Heart left ventricle (tissue), 16 donors: ENCODE data around the gene C2orf76. TPM values are rescaled to one million over a fixed set of nuclear protein-coding genes. Genes with fewer than 3 reads are reported as not detected.

Experiments used
- ATAC-seq, 4 donors: fragments of 200-7000 bp; cut with Tn5 transposase; one replicate each; pipeline ENCODE4 v1.9.1; 2020 to 2022; ENCODE audit warnings: moderate library complexity in 4 of 4, mild to moderate bottlenecking in 3 of 4, moderate number of reproducible peaks in 1 of 4
- DNase-seq, 5 donors: peaks; one replicate each; pipeline ENCODE4 v3.0.0-alpha.2; 2020
- H3K27ac ChIP-seq, 12 donors: fragments of 200-600 bp; sonication (generic) in 4 of 12; one replicate each; pipeline versions ENCODE4 v1.5.0 to v1.8.0; 2016 to 2022; ENCODE audit warnings: mild to moderate bottlenecking in 2 of 12
- H3K27me3 ChIP-seq, 9 donors: fragments of 200-600 bp; sonication (generic) in 2 of 9; one replicate each; pipeline versions ENCODE4 v1.5.1 to v1.8.0; 2016 to 2022; ENCODE audit warnings: mild to moderate bottlenecking in 3 of 9
- H3K36me3 ChIP-seq, 9 donors: fragments of 200-600 bp; sonication (generic) in 2 of 9; one replicate each; pipeline versions ENCODE4 v1.5.0 to v1.8.0; 2018 to 2022; ENCODE audit warnings: mild to moderate bottlenecking in 2 of 9
- H3K4me1 ChIP-seq, 12 donors: fragments of 200-600 bp; sonication (generic) in 4 of 12; one replicate each; pipeline versions ENCODE4 v1.5.0 to v1.8.0; 2016 to 2022; ENCODE audit warnings: mild to moderate bottlenecking in 3 of 12
- H3K4me3 ChIP-seq, 12 donors: fragments of 200-600 bp; sonication (generic) in 4 of 12; one replicate each; pipeline versions ENCODE4 v1.5.0 to v1.8.0; 2017 to 2022; ENCODE audit warnings: mild to moderate bottlenecking in 9 of 12, moderate library complexity in 4 of 12
- H3K9me3 ChIP-seq, 12 donors: fragments of 200-600 bp; sonication (generic) in 4 of 12; one replicate each; pipeline versions ENCODE4 v1.5.0 to v1.8.0; 2016 to 2022; ENCODE audit warnings: mild to moderate bottlenecking in 1 of 12
- POLR2A ChIP-seq, 2 donors: fragments of 450-650 bp; IDR thresholded peaks; one replicate each; pipeline ENCODE4 v1.6.1; 2017; ENCODE audit warnings: antibody characterized with exemption in 2 of 2, mild to moderate bottlenecking in 2 of 2, moderate library complexity in 2 of 2
- WGBS, 4 donors: extraction: QIAGEN DNeasy Blood & Tissue Kit in 2 of 4; methylation state at CpG; one replicate each; pipeline versions ENCODE4 v1.1.5 to v1.1.7; 2013 to 2018; 5-methylcytosine and 5-hydroxymethylcytosine counted together
- intact Hi-C, 10 donors: fragments of 100-400 bp; cut with DNase I; formaldehyde crosslinking; loops; one replicate each; pipeline versions ENCODE4 v1.11.1 to v1.14.2; 2022
- polyA plus RNA-seq, 2 donors: library from polyadenylated mRNA; stranded (reverse); fragments of 200-250 nt; gene quantifications; one replicate each; pipeline ENCODE4 v1.2.3, GENCODE V29; 2013
- total RNA-seq, 9 donors: library from RNA; depleted of rRNA in 2 of 9; stranded (reverse); fragments of >200 nt in 2 of 9; fragmentation: NEBNext Ultra II Directional in 3 of 9; extraction: Animal tissue kit (Norgen Biotek cat#: 25700) in 3 of 9; gene quantifications; one replicate each; pipeline versions ENCODE4 v1.1.0 to v1.2.4, GENCODE V29; 2016 to 2023
- TF ChIP-seq, protein P1 (sequence below), 12 donors: fragments of 200-600 bp; sonication (generic) in 4 of 12; IDR thresholded peaks; one replicate each; pipeline versions ENCODE4 v1.5.0 to v1.8.0; 2018 to 2022; ENCODE audit warnings: antibody characterized with exemption in 12 of 12, mild to moderate bottlenecking in 5 of 12
- donor health status: ischemic (EF 13 %, LVEDD 7.1; RV severe dilation, severe dysfunction).
- donor health status: healthy with polysubstance abuse.
- donor health status: DM: no; HTN: yes; CAD: no.
- donor health status: DM: no; HTN: no; CAD: no.
- donor health status: ischemic (EF 25% LVEDD 6.9; RV normal size, moderate dysfunction).
- donor health status: ischemic (EF 25% LVEDD 5.7; RV mildly dilated, moderate dysfunction).
- donor health status: healthy.
- donor health status: DM: yes; HTN: yes; CAD: no.
- donor health status: ischemic (EF 35%, LVEDD 5.7; RV mildly dilated, moderate dysfunction).
- donor health status: nonischemic (EF 11% LVEDD 7.7; RV severe dilation, severe dysfunction).
- donor health status: DM: yes; HTN: yes; CAD: no.
- donor health status: PGD.
- donor health status: ischemic (EF 29% LVEDD 5.4; RV normal size, mild dysfunction).
- donor health status: nonischemic (EF 23%, LVEDD 6.1; RV moderate dilation, normal function).

The C2orf76 gene
- total and polyA plus RNA-seq, 11 donors, result 1.7 to 13.8 (median 9.0) TPM

GRCh38 chr2:119350311-119350998 lies 16.2 kb downstream of the C2orf76 start:
- 45 to 68% (median 59%) methylated on average over 4 of the region's 4 CpGs for WGBS, 4 donors
- H3K27ac ChIP-seq, result peak overlapping the region in 7 of 12 donors; percentile 9 to 77 (median 43)

DNA sequence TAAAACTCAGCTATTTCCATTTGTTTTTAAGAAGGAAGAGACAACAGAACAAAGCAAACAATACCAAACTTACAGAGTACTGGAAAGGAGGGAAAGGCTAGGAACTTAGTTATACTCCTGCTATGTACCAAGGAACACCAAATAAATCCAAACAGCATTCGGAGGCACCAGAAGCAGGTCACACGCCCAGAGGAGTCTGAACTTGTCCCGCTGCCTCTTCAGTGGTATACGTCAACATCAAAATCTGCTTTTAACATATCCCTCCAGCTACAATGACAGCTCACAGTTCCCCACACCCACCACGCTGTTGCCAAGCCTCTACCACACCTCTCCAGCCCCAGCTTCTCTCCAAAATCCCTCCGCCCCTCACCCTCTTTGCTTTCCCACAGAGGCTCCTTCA lies 17.3 kb downstream of the C2orf76 start:
- ATAC-seq (peak; percentile 10 to 63 (median 50)), DNase-seq (no peak)
- 55 to 74% (median 66%) methylated on average over 6 of the region's 6 CpGs for WGBS, 4 donors
- H3K9me3 ChIP-seq, result peaks cover 0 to 6% (median 0%) of the 10 kb centered on the region in 12 donors
- peak overlapping the region in 11 of 12 donors; percentile 21 to 77 (median 51) for H3K27ac ChIP-seq
- H3K4me1 ChIP-seq, result peaks cover 0 to 35% (median 9%) of the 10 kb centered on the region in 12 donors
- no peaks in the 10 kb centered on the region for H3K36me3 ChIP-seq
- intact Hi-C loops, result no loop called here
- H3K27me3 ChIP-seq, result no peaks in the 10 kb centered on the region
- H3K4me3 ChIP-seq, result no peak overlapping the region
- no peak for TF ChIP-seq POLR2A (IDR thresholded peaks at IDR 0.05)
- TF ChIP-seq, protein P1, sequence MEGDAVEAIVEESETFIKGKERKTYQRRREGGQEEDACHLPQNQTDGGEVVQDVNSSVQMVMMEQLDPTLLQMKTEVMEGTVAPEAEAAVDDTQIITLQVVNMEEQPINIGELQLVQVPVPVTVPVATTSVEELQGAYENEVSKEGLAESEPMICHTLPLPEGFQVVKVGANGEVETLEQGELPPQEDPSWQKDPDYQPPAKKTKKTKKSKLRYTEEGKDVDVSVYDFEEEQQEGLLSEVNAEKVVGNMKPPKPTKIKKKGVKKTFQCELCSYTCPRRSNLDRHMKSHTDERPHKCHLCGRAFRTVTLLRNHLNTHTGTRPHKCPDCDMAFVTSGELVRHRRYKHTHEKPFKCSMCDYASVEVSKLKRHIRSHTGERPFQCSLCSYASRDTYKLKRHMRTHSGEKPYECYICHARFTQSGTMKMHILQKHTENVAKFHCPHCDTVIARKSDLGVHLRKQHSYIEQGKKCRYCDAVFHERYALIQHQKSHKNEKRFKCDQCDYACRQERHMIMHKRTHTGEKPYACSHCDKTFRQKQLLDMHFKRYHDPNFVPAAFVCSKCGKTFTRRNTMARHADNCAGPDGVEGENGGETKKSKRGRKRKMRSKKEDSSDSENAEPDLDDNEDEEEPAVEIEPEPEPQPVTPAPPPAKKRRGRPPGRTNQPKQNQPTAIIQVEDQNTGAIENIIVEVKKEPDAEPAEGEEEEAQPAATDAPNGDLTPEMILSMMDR (IDR thresholded peaks at IDR 0.05), result no peak

More at GRCh38 chr2:119350311-119350998, 16.2 kb downstream of the C2orf76 start:
- Histone ChIP-seq H3K27me3 (no peaks in the 10 kb centered on the region), H3K9me3 (peaks cover 0 to 6% (median 0%) of the 10 kb centered on the region in 12 donors), H3K36me3 (no peaks in the 10 kb centered on the region), H3K4me1 (peaks cover 0 to 39% (median 12%) of the 10 kb centered on the region in 12 donors), H3K4me3 (no peak overlapping the region)
- TF ChIP-seq, protein P1 (IDR thresholded peaks at IDR 0.05), result peak in 2 of 12 donors; percentile 8 to 29
- TF ChIP-seq POLR2A (IDR thresholded peaks at IDR 0.05), result no peak
- intact Hi-C loops, result no loop called here
- ATAC-seq (peak in 1 of 4 donors; percentile 26), DNase-seq (no peak)

- 82 to 91% (median 84%) methylated on average over 2 of the region's 2 CpGs for WGBS, 4 donors
- intact Hi-C loops, result no loop called here
- Histone ChIP-seq H3K4me1 (peaks cover 0 to 14% (median 0%) of the 10 kb centered on the region in 12 donors), H3K9me3 (no peaks in the 10 kb centered on the region), H3K4me3 (no peak overlapping the region), H3K36me3 (peaks cover 0 to 21% (median 3%) of the 10 kb centered on the region in 9 donors), H3K27ac (no peak overlapping the region), H3K27me3 (no peaks in the 10 kb centered on the region)
- ATAC-seq (no peak), DNase-seq (no peak)
- TF ChIP-seq, protein P1 (IDR thresholded peaks at IDR 0.05), result no peak
- no peak for TF ChIP-seq POLR2A (IDR thresholded peaks at IDR 0.05)
Observed at GRCh38 chr2:119341684-119342083, 24.9 kb downstream of the C2orf76 start.

- Histone ChIP-seq H3K4me1 (peaks cover 0 to 14% (median 0%) of the 10 kb centered on the region in 12 donors), H3K27me3 (no peaks in the 10 kb centered on the region), H3K4me3 (no peak overlapping the region), H3K9me3 (no peaks in the 10 kb centered on the region), H3K27ac (peak overlapping the region in 1 of 12 donors; percentile 16), H3K36me3 (peaks cover 0 to 31% (median 6%) of the 10 kb centered on the region in 9 donors)
- intact Hi-C loops, result no loop called here
- TF ChIP-seq, protein P1 (IDR thresholded peaks at IDR 0.05), result no peak
- TF ChIP-seq POLR2A (IDR thresholded peaks at IDR 0.05), result no peak
- ATAC-seq (no peak), DNase-seq (no peak)
- WGBS, 4 donors, result 87 to 91% (median 89%) methylated on average over 7 of the region's 7 CpGs
Observed at GRCh38 chr2:119339562-119339923, 27.1 kb downstream of the C2orf76 start.
